ENCODE data around the gene TSSK6. TPM values are rescaled to one million over a fixed set of nuclear protein-coding genes. Genes with fewer than 3 reads are reported as not detected.

The TSSK6 gene
- total RNA-seq, 1 donor from 2014 or later: 1.8 TPM

GRCh38 chr19:19488875-19489690 is 26.3 kb downstream of the TSSK6 start:
- peaks cover 37% of the 10 kb centered on the region for H3K4me1 Mint-ChIP-seq (ENCODE audit: low read depth)
- H3K36me3 Mint-ChIP-seq (ENCODE audit: low read depth): no peaks in the 10 kb centered on the region
- H3K27ac Mint-ChIP-seq (ENCODE audit: unreplicated experiment): peak overlapping the region; percentile 95
- peak overlapping the region; percentile 47 for H3K4me3 Mint-ChIP-seq (ENCODE audit: unreplicated experiment)
- DNase-seq (ENCODE audit: low spot score): no peak
- no peaks in the 10 kb centered on the region for H3K9me3 Mint-ChIP-seq (ENCODE audit: low read depth)
- no peaks in the 10 kb centered on the region for H3K27me3 Mint-ChIP-seq (ENCODE audit: low read depth)
- TF ChIP-seq CTCF (IDR thresholded peaks at IDR 0.05): no peak

GRCh38 chr19:19487950-19488874 is 27.1 kb downstream of the TSSK6 start:
- Mint-ChIP-seq H3K36me3 (ENCODE audit: low read depth) (peaks cover under 1% of the 10 kb centered on the region), H3K4me1 (ENCODE audit: low read depth) (peaks cover 38% of the 10 kb centered on the region), H3K27ac (ENCODE audit: unreplicated experiment) (peak overlapping the region; percentile 95), H3K4me3 (ENCODE audit: unreplicated experiment) (no peak overlapping the region), H3K9me3 (ENCODE audit: low read depth) (no peaks in the 10 kb centered on the region), H3K27me3 (ENCODE audit: low read depth) (no peaks in the 10 kb centered on the region)
- no peak for DNase-seq (ENCODE audit: low spot score)
- no peak for TF ChIP-seq CTCF (IDR thresholded peaks at IDR 0.05)

- H3K4me1 Mint-ChIP-seq (ENCODE audit: low read depth): peaks cover 40% of the 10 kb centered on the region
- peak overlapping the region; percentile 85 for H3K27ac Mint-ChIP-seq (ENCODE audit: unreplicated experiment)
- no peaks in the 10 kb centered on the region for H3K9me3 Mint-ChIP-seq (ENCODE audit: low read depth)
- no peaks in the 10 kb centered on the region for H3K27me3 Mint-ChIP-seq (ENCODE audit: low read depth)
- H3K36me3 Mint-ChIP-seq (ENCODE audit: low read depth): peaks cover 2% of the 10 kb centered on the region
- TF ChIP-seq CTCF (IDR thresholded peaks at IDR 0.05): no peak
- H3K4me3 Mint-ChIP-seq (ENCODE audit: unreplicated experiment): no peak overlapping the region
- DNase-seq (ENCODE audit: low spot score): no peak
Measured at GRCh38 chr19:19487077-19487949, 28.0 kb downstream of the TSSK6 start.

GRCh38 chr19:19486343-19487076 is 28.8 kb downstream of the TSSK6 start:
- peaks cover 40% of the 10 kb centered on the region for H3K4me1 Mint-ChIP-seq (ENCODE audit: low read depth)
- no peaks in the 10 kb centered on the region for H3K27me3 Mint-ChIP-seq (ENCODE audit: low read depth)
- H3K36me3 Mint-ChIP-seq (ENCODE audit: low read depth): peaks cover 2% of the 10 kb centered on the region
- no peak overlapping the region for H3K4me3 Mint-ChIP-seq (ENCODE audit: unreplicated experiment)
- H3K9me3 Mint-ChIP-seq (ENCODE audit: low read depth): no peaks in the 10 kb centered on the region
- no peak for TF ChIP-seq CTCF (IDR thresholded peaks at IDR 0.05)
- DNase-seq (ENCODE audit: low spot score): no peak
- no peak overlapping the region for H3K27ac Mint-ChIP-seq (ENCODE audit: unreplicated experiment)
